ENCODE results near the gene CCDC175.

DNA sequence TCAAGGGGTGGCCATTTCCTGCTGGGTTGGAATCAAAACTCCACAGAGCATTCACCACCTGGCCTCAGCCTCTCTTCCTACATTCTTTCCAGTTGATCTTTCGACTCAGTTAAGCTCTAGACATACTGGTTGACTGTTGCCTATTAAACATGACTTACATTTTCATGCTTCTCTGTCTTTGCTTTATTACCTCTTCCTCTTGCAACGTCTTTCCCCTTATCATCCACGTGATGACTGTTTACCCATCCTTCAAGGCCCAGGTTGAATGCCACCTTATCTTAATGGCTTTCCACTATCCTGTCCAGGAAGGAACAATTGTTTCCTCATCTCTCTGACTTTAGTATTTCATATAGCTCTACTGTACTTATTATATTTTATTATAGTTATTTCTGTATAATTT lies 24.4 kb upstream of the CCDC175 start:
- no peak for TF ChIP-seq ZFP3 (CRISPR knock-in tag; IDR thresholded peaks at IDR 0.05)
- TF ChIP-seq CSDC2 (CRISPR knock-in tag; IDR thresholded peaks at IDR 0.05): no peak
- no peak for TF ChIP-seq ZNF565 (CRISPR knock-in tag; conservative IDR thresholded peaks at IDR 0.05; ENCODE audit: low read depth)
- TF ChIP-seq RARB (CRISPR knock-in tag; IDR thresholded peaks at IDR 0.05): no peak
- no peak for TF ChIP-seq ZFP30 (CRISPR knock-in tag; IDR thresholded peaks at IDR 0.05)
- TF ChIP-seq ZNF70 (CRISPR knock-in tag; IDR thresholded peaks at IDR 0.05): no peak
- TF ChIP-seq ESRRG (CRISPR knock-in tag; IDR thresholded peaks at IDR 0.05): no peak
- TF ChIP-seq POU6F1 (CRISPR knock-in tag; IDR thresholded peaks at IDR 0.05; ENCODE audit: borderline replicate concordance, low read depth): no peak
